Transverse colon (tissue), 3 donors: ENCODE results near the gene OSBPL10.

Experiments
- CTCF ChIP-seq, 5 experiments: fragments of 200-600 bp in 3 of 5; fragments of 450-650 bp in 2 of 5; sonication (generic) in 3 of 5; IDR thresholded peaks; 1 replicate in 2 of 5; 2 replicates in 3 of 5; pipeline ENCODE4 v1.5.1; 2016 to 2017; ENCODE audit warnings: antibody characterized with exemption in 5 of 5, inconsistent platforms in 3 of 5, mild to moderate bottlenecking in 2 of 5, moderate library complexity in 1 of 5
- EP300 ChIP-seq: sonication (generic); formaldehyde crosslinking; IDR thresholded peaks from one replicate; pipeline ENCODE4 v1.6.1; 2017; ENCODE audit warnings: antibody characterized with exemption, low read depth
- POLR2A ChIP-seq: fragments of 450-650 bp; IDR thresholded peaks from one replicate; pipeline ENCODE4 v1.6.1; 2016; ENCODE audit warnings: antibody characterized with exemption, mild to moderate bottlenecking, moderate library complexity

GRCh38 chr3:31621314-31621713 is 359.7 kb downstream of the OSBPL10 start:
- TF ChIP-seq CTCF (IDR thresholded peaks at IDR 0.05), result no peak
- no peak for TF ChIP-seq EP300
- no peak for TF ChIP-seq POLR2A
